PC-9 (cell line): Measurements from ENCODE around the gene C10orf143. TPM values are rescaled to one million over a fixed set of nuclear protein-coding genes. Genes with fewer than 3 reads are reported as not detected.

Experiments used
- BruUV-seq: library from RNA; stranded (reverse); fragments of 400-500 nt; replicated peaks from 2 replicates; lab custom pipeline; 2021; lab: Mats Ljungman, UMichigan
- CTCF ChIA-PET: fragments of 300-600 bp; sonication (Branson Sonifier 250); formaldehyde crosslinking; loops from one replicate; lab custom pipeline; 2022; ENCODE audit warnings: antibody characterized with exemption; lab: Charles Lee
- POLR2A ChIA-PET: fragments of 300-600 bp; sonication (Branson Sonifier 250); formaldehyde crosslinking; loops from one replicate; lab custom pipeline; 2022; ENCODE audit warnings: antibody characterized with exemption; ENCODE audit not compliant: unreplicated experiment; lab: Charles Lee
- DNase-seq, 2 experiments: peaks; one replicate each; pipeline versions ENCODE4 v3.0.0 to v3.0.0-alpha.2; 2015 to 2022; ENCODE audit warnings: mixed read lengths in 1 of 2
- H2AFZ ChIP-seq: fragments of 200-600 bp; sonication (generic); 2 replicates; pipeline ENCODE4 v1.8.1; 2017; ENCODE audit warnings: antibody characterized with exemption
- H3F3A ChIP-seq: fragments of 200-600 bp; sonication (generic); 2 replicates; pipeline ENCODE4 v1.8.1; 2017; ENCODE audit warnings: antibody characterized with exemption, mild to moderate bottlenecking, low read depth; ENCODE audit not compliant: insufficient read depth
- H3K27ac ChIP-seq: fragments of 200-600 bp; sonication (generic); 2 replicates; pipeline ENCODE4 v1.6.1; 2016; ENCODE audit warnings: mixed run types
- H3K27me3 ChIP-seq: fragments of 200-600 bp; sonication (generic); 2 replicates; pipeline ENCODE4 v1.6.1; 2016; ENCODE audit warnings: low read depth, mixed run types; ENCODE audit not compliant: insufficient read depth
- H3K36me3 ChIP-seq: fragments of 200-600 bp; sonication (generic); 2 replicates; pipeline ENCODE4 v1.6.1; 2016; ENCODE audit warnings: low read depth, mixed run types
- H3K4me1 ChIP-seq: fragments of 200-600 bp; sonication (generic); replicated peaks from 2 replicates; pipeline ENCODE4 v1.6.1; 2016; ENCODE audit warnings: mixed run types; ENCODE audit not compliant: insufficient read depth
- H3K4me2 ChIP-seq: fragments of 200-600 bp; sonication (generic); 2 replicates; pipeline ENCODE4 v1.6.1; 2017; ENCODE audit warnings: mixed run types
- H3K4me3 ChIP-seq: fragments of 200-600 bp; sonication (generic); 2 replicates; pipeline ENCODE4 v1.6.1; 2016; ENCODE audit warnings: mixed run types
- H3K79me2 ChIP-seq: fragments of 200-600 bp; sonication (generic); 2 replicates; pipeline ENCODE4 v1.6.1; 2017; ENCODE audit warnings: low read depth, mixed run types
- H3K9me2 ChIP-seq: fragments of 200-600 bp; sonication (generic); 2 replicates; pipeline ENCODE4 v1.8.1; 2017; ENCODE audit warnings: mild to moderate bottlenecking; ENCODE audit not compliant: insufficient read depth
- H3K9me3 ChIP-seq: fragments of 200-600 bp; sonication (generic); 2 replicates; pipeline ENCODE4 v1.8.1; 2016; ENCODE audit warnings: low read depth; ENCODE audit not compliant: insufficient read depth
- H4K20me1 ChIP-seq: fragments of 200-600 bp; sonication (generic); 2 replicates; pipeline ENCODE4 v1.8.1; 2017; ENCODE audit not compliant: insufficient read depth
- CTCF ChIP-seq: fragments of 200-600 bp; sonication (generic); conservative IDR thresholded peaks from 2 replicates; pipeline ENCODE4 v1.6.1; 2017; ENCODE audit warnings: mixed run types, antibody characterized with exemption, mild to moderate bottlenecking, moderate library complexity
- EZH2 ChIP-seq: fragments of 200-600 bp; sonication (generic); IDR thresholded peaks from 2 replicates; pipeline ENCODE4 v1.8.0; 2017; ENCODE audit warnings: antibody characterized with exemption, low read depth
- intact Hi-C: fragments of 100-400 bp; cut with micrococcal nuclease; formaldehyde crosslinking; loops from one replicate; pipeline ENCODE4 v1.10.0; 2022; ENCODE audit not compliant: unreplicated experiment
- total RNA-seq: library from RNA; stranded (reverse); gene quantifications from 2 replicates; pipeline ENCODE4 v1.2.3, GENCODE V29; 2021

The C10orf143 gene
- total RNA-seq, 1 experiment from 2014 or later: 2.8 TPM

- H3K4me3 ChIP-seq: no peak overlapping the region
- TF ChIP-seq EZH2 (no peak), CTCF (no peak)
- no peaks in the 10 kb centered on the region for H3K27me3 ChIP-seq
- ChIA-PET CTCF (no interaction called here), POLR2A (no interaction called here)
- H4K20me1 ChIP-seq: no peaks in the 10 kb centered on the region
- no peaks in the 10 kb centered on the region for H3K9me3 ChIP-seq
- no peak overlapping the region for H2AFZ ChIP-seq
- no peaks in the 10 kb centered on the region for H3K9me2 ChIP-seq
- no peak overlapping the region for H3K4me2 ChIP-seq
- intact Hi-C loops: no loop called here
- DNase-seq: no peak
- H3F3A ChIP-seq: no peaks in the 10 kb centered on the region
- no peaks in the 10 kb centered on the region for H3K79me2 ChIP-seq
- no peaks in the 10 kb centered on the region for H3K36me3 ChIP-seq
- H3K4me1 ChIP-seq: no peaks in the 10 kb centered on the region
- no TSS peak for BruUV-seq
- H3K27ac ChIP-seq: no peak overlapping the region
Measured at GRCh38 chr10:130066743-130067142, 43.9 kb downstream of the C10orf143 start.

- CTCF ChIA-PET: no interaction called here
Measured at GRCh38 chr10:130065251-130065650, 45.4 kb downstream of the C10orf143 start.

GRCh38 chr10:130064783-130065182 is 45.8 kb downstream of the C10orf143 start:
- intact Hi-C loops: no loop called here
- Histone ChIP-seq H3K36me3 (no peaks in the 10 kb centered on the region), H4K20me1 (no peaks in the 10 kb centered on the region), H3K79me2 (no peaks in the 10 kb centered on the region), H3K27ac (no peak overlapping the region), H3F3A (no peaks in the 10 kb centered on the region), H3K4me3 (no peak overlapping the region), H3K27me3 (no peaks in the 10 kb centered on the region), H3K9me2 (no peaks in the 10 kb centered on the region), H3K9me3 (no peaks in the 10 kb centered on the region), H3K4me1 (no peaks in the 10 kb centered on the region), H3K4me2 (no peak overlapping the region), H2AFZ (no peak overlapping the region)
- ChIA-PET CTCF (no interaction called here), POLR2A (no interaction called here)
- DNase-seq: no peak
- TF ChIP-seq EZH2: no peak
- no peak for TF ChIP-seq CTCF
- BruUV-seq: no TSS peak

More at GRCh38 chr10:130065251-130065650, 45.4 kb downstream of the C10orf143 start:
- H3F3A ChIP-seq: no peaks in the 10 kb centered on the region
- H3K4me1 ChIP-seq: no peaks in the 10 kb centered on the region
- no TSS peak for BruUV-seq
- POLR2A ChIA-PET: no interaction called here
- no peaks in the 10 kb centered on the region for H3K36me3 ChIP-seq
- H3K27me3 ChIP-seq: no peaks in the 10 kb centered on the region
- no peaks in the 10 kb centered on the region for H3K9me2 ChIP-seq
- H3K79me2 ChIP-seq: no peaks in the 10 kb centered on the region
- intact Hi-C loops: no loop called here
- no peak for DNase-seq
- H3K9me3 ChIP-seq: no peaks in the 10 kb centered on the region
- no peaks in the 10 kb centered on the region for H4K20me1 ChIP-seq
- no peak for TF ChIP-seq EZH2
- no peak for TF ChIP-seq CTCF
- H3K4me3 ChIP-seq: no peak overlapping the region
- H3K4me2 ChIP-seq: no peak overlapping the region
- H3K27ac ChIP-seq: no peak overlapping the region
- no peak overlapping the region for H2AFZ ChIP-seq
